SK-N-SH treated with all-trans-retinoic acid at 6 μM for 48 hours (cell line): ENCODE results near the gene LHFPL3.

Experiments
- ARNTL ChIP-seq: fragments of 450-650 bp; formaldehyde crosslinking; IDR thresholded peaks from 2 replicates; pipeline ENCODE4 v1.5.0; 2020; ENCODE audit warnings: low read depth, mild to moderate bottlenecking, moderate library complexity, borderline replicate concordance
- ESRRG ChIP-seq: fragments of 250-450 bp; sonication (Bioruptor Pico); IDR thresholded peaks from 2 replicates; pipeline ENCODE4 v1.6.1; 2021; ENCODE audit warnings: mild to moderate bottlenecking
- GLIS3 ChIP-seq: fragments of 250-450 bp; sonication (Bioruptor Pico); IDR thresholded peaks from 2 replicates; pipeline ENCODE4 v1.5.0; 2020; ENCODE audit warnings: mild to moderate bottlenecking, moderate library complexity
- ISL1 ChIP-seq: fragments of 250-450 bp; sonication (Bioruptor Pico); IDR thresholded peaks from 2 replicates; pipeline ENCODE4 v2.1.2; 2022; ENCODE audit warnings: mild to moderate bottlenecking, moderate library complexity
- OSR1 ChIP-seq: fragments of 250-450 bp; sonication (Bioruptor Pico); IDR thresholded peaks from 2 replicates; pipeline ENCODE4 v1.8.0; 2022; ENCODE audit warnings: moderate library complexity, mild to moderate bottlenecking, inconsistent platforms
- RARB ChIP-seq: fragments of 250-450 bp; sonication (Bioruptor Pico); IDR thresholded peaks from 2 replicates; pipeline ENCODE4 v1.8.0; 2021; ENCODE audit warnings: mild to moderate bottlenecking, moderate library complexity
- SNAI2 ChIP-seq: fragments of 250-450 bp; sonication (Bioruptor Pico); IDR thresholded peaks from 2 replicates; pipeline ENCODE4 v1.5.0; 2020; ENCODE audit warnings: mild to moderate bottlenecking, moderate library complexity
- TOX ChIP-seq: fragments of 250-450 bp; sonication (Bioruptor Pico); IDR thresholded peaks from 2 replicates; pipeline ENCODE4 v1.8.0; 2021; ENCODE audit warnings: mild to moderate bottlenecking, moderate library complexity, borderline replicate concordance
- ZFP30 ChIP-seq: fragments of 450-650 bp; formaldehyde crosslinking; IDR thresholded peaks from 2 replicates; pipeline ENCODE4 v1.5.0; 2022; ENCODE audit warnings: mild to moderate bottlenecking, moderate library complexity
- ZNF565 ChIP-seq: fragments of 450-650 bp; formaldehyde crosslinking; conservative IDR thresholded peaks from 2 replicates; pipeline ENCODE4 v1.5.0; 2020; ENCODE audit warnings: low read depth, mild to moderate bottlenecking, moderate library complexity
- TF ChIP-seq, protein P1 (sequence below): fragments of 250-450 bp; sonication (Bioruptor Pico); IDR thresholded peaks from 2 replicates; pipeline ENCODE4 v1.5.1; 2021; ENCODE audit warnings: mild to moderate bottlenecking, moderate library complexity
- TF ChIP-seq, protein P2 (sequence below): fragments of 250-450 bp; sonication (Bioruptor Pico); IDR thresholded peaks from 2 replicates; pipeline ENCODE4 v1.8.0; 2020; ENCODE audit warnings: mild to moderate bottlenecking, moderate library complexity, borderline replicate concordance
- TF ChIP-seq, protein P3 (sequence below): fragments of 250-450 bp; sonication (Bioruptor Pico); IDR thresholded peaks from 2 replicates; pipeline ENCODE4 v1.5.1; 2020; ENCODE audit warnings: low read depth, mild to moderate bottlenecking, moderate library complexity

DNA sequence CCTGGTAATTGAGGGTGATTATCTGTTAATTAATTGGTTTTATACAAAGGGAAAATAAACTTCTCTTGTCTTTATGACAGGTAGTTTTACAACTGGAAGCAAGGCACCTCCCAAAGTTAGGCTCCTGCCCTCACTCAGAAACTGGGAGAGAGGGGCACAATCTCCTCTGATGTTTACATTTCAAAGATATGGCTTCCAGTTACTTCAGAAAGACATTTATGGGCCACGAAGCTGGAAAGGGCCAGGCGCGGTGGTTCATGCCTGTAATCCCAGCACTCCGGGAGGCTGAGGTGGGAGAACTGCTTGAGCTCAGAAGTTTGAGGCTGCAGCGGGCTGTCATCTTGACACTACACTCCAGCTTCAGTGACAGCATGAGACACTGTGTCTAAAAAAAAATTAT lies 570.0 kb downstream of the LHFPL3 start:
- TF ChIP-seq SNAI2 (no peak), ZFP30 (CRISPR knock-in tag) (no peak), OSR1 (CRISPR knock-in tag) (no peak), ESRRG (CRISPR knock-in tag) (no peak), GLIS3 (CRISPR knock-in tag) (no peak), ISL1 (CRISPR knock-in tag) (no peak), ARNTL (CRISPR knock-in tag) (no peak), ZNF565 (no peak), RARB (CRISPR knock-in tag) (no peak), TOX (CRISPR knock-in tag) (no peak)
- TF ChIP-seq, protein P1, sequence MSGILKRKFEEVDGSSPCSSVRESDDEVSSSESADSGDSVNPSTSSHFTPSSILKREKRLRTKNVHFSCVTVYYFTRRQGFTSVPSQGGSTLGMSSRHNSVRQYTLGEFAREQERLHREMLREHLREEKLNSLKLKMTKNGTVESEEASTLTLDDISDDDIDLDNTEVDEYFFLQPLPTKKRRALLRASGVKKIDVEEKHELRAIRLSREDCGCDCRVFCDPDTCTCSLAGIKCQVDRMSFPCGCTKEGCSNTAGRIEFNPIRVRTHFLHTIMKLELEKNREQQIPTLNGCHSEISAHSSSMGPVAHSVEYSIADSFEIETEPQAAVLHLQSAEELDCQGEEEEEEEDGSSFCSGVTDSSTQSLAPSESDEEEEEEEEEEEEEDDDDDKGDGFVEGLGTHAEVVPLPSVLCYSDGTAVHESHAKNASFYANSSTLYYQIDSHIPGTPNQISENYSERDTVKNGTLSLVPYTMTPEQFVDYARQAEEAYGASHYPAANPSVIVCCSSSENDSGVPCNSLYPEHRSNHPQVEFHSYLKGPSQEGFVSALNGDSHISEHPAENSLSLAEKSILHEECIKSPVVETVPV (CRISPR knock-in tag), result no peak
- TF ChIP-seq, protein P2, sequence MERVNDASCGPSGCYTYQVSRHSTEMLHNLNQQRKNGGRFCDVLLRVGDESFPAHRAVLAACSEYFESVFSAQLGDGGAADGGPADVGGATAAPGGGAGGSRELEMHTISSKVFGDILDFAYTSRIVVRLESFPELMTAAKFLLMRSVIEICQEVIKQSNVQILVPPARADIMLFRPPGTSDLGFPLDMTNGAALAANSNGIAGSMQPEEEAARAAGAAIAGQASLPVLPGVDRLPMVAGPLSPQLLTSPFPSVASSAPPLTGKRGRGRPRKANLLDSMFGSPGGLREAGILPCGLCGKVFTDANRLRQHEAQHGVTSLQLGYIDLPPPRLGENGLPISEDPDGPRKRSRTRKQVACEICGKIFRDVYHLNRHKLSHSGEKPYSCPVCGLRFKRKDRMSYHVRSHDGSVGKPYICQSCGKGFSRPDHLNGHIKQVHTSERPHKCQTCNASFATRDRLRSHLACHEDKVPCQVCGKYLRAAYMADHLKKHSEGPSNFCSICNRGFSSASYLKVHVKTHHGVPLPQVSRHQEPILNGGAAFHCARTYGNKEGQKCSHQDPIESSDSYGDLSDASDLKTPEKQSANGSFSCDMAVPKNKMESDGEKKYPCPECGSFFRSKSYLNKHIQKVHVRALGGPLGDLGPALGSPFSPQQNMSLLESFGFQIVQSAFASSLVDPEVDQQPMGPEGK (CRISPR knock-in tag), result no peak
- TF ChIP-seq, protein P3, sequence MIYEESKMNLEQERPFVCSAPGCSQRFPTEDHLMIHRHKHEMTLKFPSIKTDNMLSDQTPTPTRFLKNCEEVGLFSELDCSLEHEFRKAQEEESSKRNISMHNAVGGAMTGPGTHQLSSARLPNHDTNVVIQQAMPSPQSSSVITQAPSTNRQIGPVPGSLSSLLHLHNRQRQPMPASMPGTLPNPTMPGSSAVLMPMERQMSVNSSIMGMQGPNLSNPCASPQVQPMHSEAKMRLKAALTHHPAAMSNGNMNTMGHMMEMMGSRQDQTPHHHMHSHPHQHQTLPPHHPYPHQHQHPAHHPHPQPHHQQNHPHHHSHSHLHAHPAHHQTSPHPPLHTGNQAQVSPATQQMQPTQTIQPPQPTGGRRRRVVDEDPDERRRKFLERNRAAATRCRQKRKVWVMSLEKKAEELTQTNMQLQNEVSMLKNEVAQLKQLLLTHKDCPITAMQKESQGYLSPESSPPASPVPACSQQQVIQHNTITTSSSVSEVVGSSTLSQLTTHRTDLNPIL (CRISPR knock-in tag), result no peak
